ENCODE measurements around the gene P4HTM.
A peak's percentile ranks its signal among the peaks of the same experiment; 100 is the strongest.

Gene P4HTM

DNA sequence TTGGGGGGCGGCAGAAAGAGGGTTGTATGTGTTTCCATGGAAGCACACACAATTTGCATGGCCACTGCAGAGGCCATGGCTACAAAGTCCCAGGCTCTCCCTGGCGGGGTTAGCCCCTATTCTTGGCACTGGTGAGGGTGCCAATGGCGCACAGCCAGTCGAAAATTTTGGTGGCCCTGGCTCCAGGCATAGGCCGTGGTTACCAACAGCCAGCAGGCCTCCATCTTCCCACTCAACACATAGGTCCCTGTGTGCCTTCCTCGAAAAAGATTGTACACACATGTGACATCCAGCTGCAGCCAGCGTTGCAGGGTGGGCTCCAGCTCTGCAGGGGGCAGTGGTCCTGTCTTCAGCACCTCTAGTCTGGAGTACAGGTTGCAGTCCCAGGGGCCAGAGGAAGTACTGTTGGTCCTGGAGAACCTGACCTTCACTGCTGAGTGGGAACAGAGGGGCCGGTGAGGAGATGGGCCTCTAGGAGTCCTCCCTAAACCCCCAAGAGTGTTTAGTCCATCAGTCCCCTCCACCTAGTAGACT is 7.1 kb downstream of the P4HTM start:
- peaks cover 15% of the 10 kb centered on the region for H3K4me1 ChIP-seq
- no peak for DNase-seq
- H3K4me3 ChIP-seq (ENCODE audit: low read depth, low read length) = no peak overlapping the region
- H3K36me3 ChIP-seq = no peaks in the 10 kb centered on the region
- H3K9me3 ChIP-seq = no peaks in the 10 kb centered on the region
- TF ChIP-seq, protein P1, sequence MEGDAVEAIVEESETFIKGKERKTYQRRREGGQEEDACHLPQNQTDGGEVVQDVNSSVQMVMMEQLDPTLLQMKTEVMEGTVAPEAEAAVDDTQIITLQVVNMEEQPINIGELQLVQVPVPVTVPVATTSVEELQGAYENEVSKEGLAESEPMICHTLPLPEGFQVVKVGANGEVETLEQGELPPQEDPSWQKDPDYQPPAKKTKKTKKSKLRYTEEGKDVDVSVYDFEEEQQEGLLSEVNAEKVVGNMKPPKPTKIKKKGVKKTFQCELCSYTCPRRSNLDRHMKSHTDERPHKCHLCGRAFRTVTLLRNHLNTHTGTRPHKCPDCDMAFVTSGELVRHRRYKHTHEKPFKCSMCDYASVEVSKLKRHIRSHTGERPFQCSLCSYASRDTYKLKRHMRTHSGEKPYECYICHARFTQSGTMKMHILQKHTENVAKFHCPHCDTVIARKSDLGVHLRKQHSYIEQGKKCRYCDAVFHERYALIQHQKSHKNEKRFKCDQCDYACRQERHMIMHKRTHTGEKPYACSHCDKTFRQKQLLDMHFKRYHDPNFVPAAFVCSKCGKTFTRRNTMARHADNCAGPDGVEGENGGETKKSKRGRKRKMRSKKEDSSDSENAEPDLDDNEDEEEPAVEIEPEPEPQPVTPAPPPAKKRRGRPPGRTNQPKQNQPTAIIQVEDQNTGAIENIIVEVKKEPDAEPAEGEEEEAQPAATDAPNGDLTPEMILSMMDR (IDR thresholded peaks at IDR 0.05; ENCODE audit: low read depth, low read length) = peak; percentile 27; the same call in 1 of the 2 replicates
- no peaks in the 10 kb centered on the region for H3K27me3 ChIP-seq

GRCh38 chr3:48997714-48998637 is 7.9 kb downstream of the P4HTM start:
- Histone ChIP-seq H3K27me3 (no peaks in the 10 kb centered on the region), H3K4me3 (ENCODE audit: low read depth, low read length) (peak overlapping the region; percentile 29; the same call in 1 of the 2 replicates), H3K9me3 (no peaks in the 10 kb centered on the region), H3K36me3 (no peaks in the 10 kb centered on the region), H3K4me1 (peaks cover 15% of the 10 kb centered on the region)
- TF ChIP-seq, protein P1 (IDR thresholded peaks at IDR 0.05; ENCODE audit: low read depth, low read length) = no peak
- peak; percentile 82 for DNase-seq

- H3K9me3 ChIP-seq = no peaks in the 10 kb centered on the region
- no peak for DNase-seq
- peaks cover 15% of the 10 kb centered on the region for H3K4me1 ChIP-seq
- H3K27me3 ChIP-seq = no peaks in the 10 kb centered on the region
- no peak overlapping the region for H3K4me3 ChIP-seq (ENCODE audit: low read depth, low read length)
- TF ChIP-seq, protein P1 (IDR thresholded peaks at IDR 0.05; ENCODE audit: low read depth, low read length) = no peak
- no peaks in the 10 kb centered on the region for H3K36me3 ChIP-seq
Observed at GRCh38 chr3:48999085-48999858, 9.2 kb downstream of the P4HTM start.

GRCh38 chr3:49001155-49001554 is 11.1 kb downstream of the P4HTM start:
- Histone ChIP-seq H3K27me3 (no peaks in the 10 kb centered on the region), H3K9me3 (no peaks in the 10 kb centered on the region), H3K36me3 (no peaks in the 10 kb centered on the region), H3K4me3 (ENCODE audit: low read depth, low read length) (no peak overlapping the region), H3K4me1 (peaks cover 15% of the 10 kb centered on the region)
- no peak for DNase-seq
- TF ChIP-seq, protein P1 (IDR thresholded peaks at IDR 0.05; ENCODE audit: low read depth, low read length) = no peak

- Histone ChIP-seq H3K9me3 (no peaks in the 10 kb centered on the region), H3K4me3 (ENCODE audit: low read depth, low read length) (no peak overlapping the region), H3K36me3 (peaks cover 4% of the 10 kb centered on the region; the same call in 1 of the 2 replicates), H3K27me3 (no peaks in the 10 kb centered on the region), H3K4me1 (peaks cover 4% of the 10 kb centered on the region; the same call in 1 of the 2 replicates)
- TF ChIP-seq, protein P1 (IDR thresholded peaks at IDR 0.05; ENCODE audit: low read depth, low read length) = no peak
- no peak for DNase-seq
Observed at GRCh38 chr3:49004352-49005302, 14.6 kb downstream of the P4HTM start.

Data from BE2C (cell line).